Vagina (tissue), 2 donors: ENCODE measurements around the gene PROM2.

ENCODE experiments used
- POLR2A ChIP-seq, 2 donors: fragments of 450-650 bp; IDR thresholded peaks; one replicate each; pipeline ENCODE4 v1.6.1; 2017; ENCODE audit warnings: antibody characterized with exemption in 2 of 2, mild to moderate bottlenecking in 2 of 2, moderate library complexity in 2 of 2
- POLR2AphosphoS5 ChIP-seq, 2 donors: sonication (generic); formaldehyde crosslinking; IDR thresholded peaks; one replicate each; pipeline ENCODE4 v1.9.0; 2017; ENCODE audit warnings: antibody characterized with exemption in 2 of 2, mild to moderate bottlenecking in 2 of 2, low read depth in 1 of 2; ENCODE audit not compliant: insufficient read depth in 1 of 2
- TF ChIP-seq, protein P1 (sequence below), 3 experiments: fragments of 450-650 bp in 2 of 3; fragments of 200-600 bp in 1 of 3; sonication (generic) in 1 of 3; IDR thresholded peaks; one replicate each; pipeline ENCODE4 v1.5.1; 2017 to 2019; ENCODE audit warnings: antibody characterized with exemption in 3 of 3, mild to moderate bottlenecking in 2 of 3, moderate library complexity in 2 of 3

DNA sequence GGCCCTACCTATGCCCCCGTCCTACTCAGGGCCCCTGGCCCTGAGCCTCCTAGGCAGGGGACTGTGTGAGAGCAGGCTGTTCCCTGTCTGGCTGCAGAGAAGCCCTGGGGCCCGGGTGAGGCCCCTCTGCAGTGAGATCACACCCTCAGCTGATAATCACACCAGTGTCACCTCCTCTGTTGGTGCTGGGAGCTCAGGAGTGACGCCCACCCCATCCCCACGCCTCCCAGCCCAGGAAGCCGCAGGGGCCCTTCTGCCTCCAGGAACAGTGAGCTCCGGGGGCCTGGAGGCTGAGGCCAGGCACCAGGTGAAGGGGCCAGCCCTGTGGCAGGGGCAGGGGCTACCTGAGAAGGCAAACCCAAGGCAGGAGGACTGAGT is 42.9 kb downstream of the PROM2 start:
- TF ChIP-seq, protein P1, sequence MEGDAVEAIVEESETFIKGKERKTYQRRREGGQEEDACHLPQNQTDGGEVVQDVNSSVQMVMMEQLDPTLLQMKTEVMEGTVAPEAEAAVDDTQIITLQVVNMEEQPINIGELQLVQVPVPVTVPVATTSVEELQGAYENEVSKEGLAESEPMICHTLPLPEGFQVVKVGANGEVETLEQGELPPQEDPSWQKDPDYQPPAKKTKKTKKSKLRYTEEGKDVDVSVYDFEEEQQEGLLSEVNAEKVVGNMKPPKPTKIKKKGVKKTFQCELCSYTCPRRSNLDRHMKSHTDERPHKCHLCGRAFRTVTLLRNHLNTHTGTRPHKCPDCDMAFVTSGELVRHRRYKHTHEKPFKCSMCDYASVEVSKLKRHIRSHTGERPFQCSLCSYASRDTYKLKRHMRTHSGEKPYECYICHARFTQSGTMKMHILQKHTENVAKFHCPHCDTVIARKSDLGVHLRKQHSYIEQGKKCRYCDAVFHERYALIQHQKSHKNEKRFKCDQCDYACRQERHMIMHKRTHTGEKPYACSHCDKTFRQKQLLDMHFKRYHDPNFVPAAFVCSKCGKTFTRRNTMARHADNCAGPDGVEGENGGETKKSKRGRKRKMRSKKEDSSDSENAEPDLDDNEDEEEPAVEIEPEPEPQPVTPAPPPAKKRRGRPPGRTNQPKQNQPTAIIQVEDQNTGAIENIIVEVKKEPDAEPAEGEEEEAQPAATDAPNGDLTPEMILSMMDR (IDR thresholded peaks at IDR 0.05) = no peak
- TF ChIP-seq POLR2AphosphoS5 (IDR thresholded peaks at IDR 0.05; ENCODE audit: insufficient read depth in 1 of 2, low read depth in 1 of 2) (no peak), POLR2A (IDR thresholded peaks at IDR 0.05) (no peak)
